Fibroblast of peridontal ligament (primary cell): Measurements from ENCODE around the gene TMEM126B.
"Not testable (repeated sequence)": the region's sequence is repeated elsewhere in the genome, so short reads cannot be mapped to it uniquely, and the experiment has no call there.

Experiments used
- DNase-seq: peaks from one replicate; pipeline ENCODE4 v3.0.0-alpha.2; 2010; ENCODE audit errors: extremely low read depth

TMEM126B gene

DNA sequence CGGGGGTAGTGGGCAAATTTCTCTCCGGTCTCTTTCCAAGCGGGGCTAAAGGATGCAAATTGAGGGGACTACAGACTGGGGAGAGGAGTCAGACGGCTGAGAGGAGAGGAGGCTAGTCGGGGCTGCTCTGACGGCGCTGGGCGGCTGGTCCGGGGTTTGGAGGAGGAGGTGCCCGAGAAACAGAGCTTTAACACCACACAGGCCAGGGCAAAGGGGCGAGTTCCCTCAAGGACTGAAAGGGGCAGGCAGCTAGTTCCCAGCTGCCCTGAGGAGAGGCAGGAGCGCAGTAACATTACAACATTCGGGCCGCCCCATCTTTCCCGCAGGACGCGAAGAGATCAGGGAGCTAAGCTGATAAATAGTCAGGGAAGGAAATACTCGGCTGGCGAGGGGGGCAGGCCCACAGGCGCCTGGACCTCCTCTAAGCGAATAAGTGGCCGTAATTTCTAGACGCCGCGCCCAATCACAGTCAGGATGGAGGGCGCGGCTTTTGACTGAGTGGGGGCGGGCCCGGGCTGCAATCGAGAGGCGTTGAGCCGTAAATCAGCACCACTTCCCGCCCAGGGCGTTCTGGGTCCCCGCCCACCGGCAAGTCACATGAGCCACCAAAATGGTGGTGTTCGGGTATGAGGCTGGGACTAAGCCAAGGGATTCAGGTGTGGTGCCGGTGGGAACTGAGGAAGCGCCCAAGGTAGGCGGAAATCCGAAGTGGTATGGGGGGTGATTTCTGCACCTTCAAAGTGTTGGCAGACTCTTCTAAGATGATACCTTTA is at the start of gene TMEM126B:
TSS of gene TMEM126B (plus strand) at position 596 of the 773 bp plus-strand sequence. CDS start at position 611, 15 bp downstream.
- peak; percentile 93 for DNase-seq

GRCh38 chr11:85582111-85582510 is 46.3 kb upstream of the TMEM126B start:
- DNase-seq, result no peak

GRCh38 chr11:85589373-85589772 is 39.0 kb upstream of the TMEM126B start:
- no peak for DNase-seq

GRCh38 chr11:85590848-85591483 is 37.4 kb upstream of the TMEM126B start:
- peak; percentile 78 for DNase-seq

- peak; percentile 75 for DNase-seq
Observed at GRCh38 chr11:85595285-85595884, 33.0 kb upstream of the TMEM126B start.

DNA sequence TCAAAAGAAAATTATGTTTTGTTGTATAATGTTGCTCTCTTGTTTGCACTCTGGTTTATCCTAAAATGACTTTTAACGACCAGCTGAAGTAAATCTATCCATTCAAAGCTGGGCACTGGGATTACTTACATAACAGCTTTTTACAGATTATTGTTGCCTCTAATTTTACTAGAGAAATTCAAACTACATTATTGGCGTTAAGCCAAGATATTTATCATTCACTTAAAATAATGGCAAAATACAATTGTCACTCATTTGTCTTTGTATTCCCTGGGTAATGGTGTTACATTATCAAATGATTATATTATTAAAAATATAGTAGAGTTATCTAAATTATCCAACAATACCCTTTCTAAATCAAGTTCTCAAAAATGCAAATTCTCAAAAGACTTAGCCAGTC is 31.5 kb upstream of the TMEM126B start:
- DNase-seq, result no peak

- no peak for DNase-seq
Observed at GRCh38 chr11:85599083-85599482, 29.3 kb upstream of the TMEM126B start.

- peak; percentile 5 for DNase-seq
Observed at GRCh38 chr11:85602526-85603213, 25.7 kb upstream of the TMEM126B start.

DNA sequence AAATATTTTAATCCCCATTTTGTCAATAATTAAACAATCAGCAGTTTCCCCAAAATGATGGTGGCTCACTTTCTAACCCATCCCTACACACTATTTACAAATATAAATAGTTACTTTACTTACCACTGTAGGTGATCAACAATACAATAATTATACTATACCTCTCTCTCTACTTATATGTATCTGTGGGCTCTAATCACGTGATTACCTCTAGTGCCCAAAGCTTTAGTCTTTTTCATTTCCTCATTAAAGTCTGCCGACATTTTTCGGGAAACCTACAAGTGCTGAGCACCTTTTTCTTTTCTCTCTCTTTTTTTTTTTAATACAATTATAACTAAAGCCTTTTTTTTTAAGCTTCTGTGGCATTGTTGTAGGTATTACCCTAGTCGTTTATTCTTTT is 25.2 kb upstream of the TMEM126B start:
- no peak for DNase-seq

DNA sequence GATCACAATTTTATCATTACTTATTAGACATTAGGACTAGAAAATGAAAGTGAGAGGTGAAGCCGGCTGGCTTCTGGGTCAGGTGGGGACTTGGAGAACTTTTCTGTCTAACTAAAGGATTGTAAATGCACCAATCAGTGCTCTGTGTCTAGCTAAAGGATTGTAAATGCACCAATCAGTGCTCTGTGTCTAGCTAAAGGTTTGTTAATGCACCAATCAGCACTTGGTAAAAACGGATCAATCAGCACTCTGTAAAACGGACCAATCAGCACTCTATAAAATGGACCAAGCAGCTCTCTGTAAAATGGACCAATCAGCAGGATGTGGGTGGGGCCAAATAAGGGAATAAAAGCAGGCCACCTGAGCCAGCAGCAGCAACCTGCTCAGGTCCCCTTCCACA is 22.2 kb upstream of the TMEM126B start:
- not testable (repeated sequence) for DNase-seq

DNA sequence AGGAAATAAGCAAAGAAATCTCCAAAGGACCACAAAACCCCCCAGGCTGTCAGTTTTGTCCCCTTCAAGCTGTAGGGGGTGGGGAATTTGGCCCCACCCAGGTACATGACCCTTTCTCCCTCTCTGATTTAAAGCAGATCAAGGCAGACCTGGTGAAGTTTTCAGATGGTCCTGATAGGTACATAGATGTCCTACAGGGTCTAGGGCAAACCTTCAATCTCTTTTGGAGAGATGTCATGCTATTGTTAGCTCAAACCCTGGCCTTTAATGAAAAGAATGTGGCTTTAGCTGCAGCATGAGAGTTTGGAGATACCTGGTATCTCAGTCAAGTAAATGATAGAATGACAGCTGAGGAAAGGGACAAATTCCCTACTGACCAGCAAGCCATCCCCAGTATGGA is 19.8 kb upstream of the TMEM126B start:
- not testable (repeated sequence) for DNase-seq

DNA sequence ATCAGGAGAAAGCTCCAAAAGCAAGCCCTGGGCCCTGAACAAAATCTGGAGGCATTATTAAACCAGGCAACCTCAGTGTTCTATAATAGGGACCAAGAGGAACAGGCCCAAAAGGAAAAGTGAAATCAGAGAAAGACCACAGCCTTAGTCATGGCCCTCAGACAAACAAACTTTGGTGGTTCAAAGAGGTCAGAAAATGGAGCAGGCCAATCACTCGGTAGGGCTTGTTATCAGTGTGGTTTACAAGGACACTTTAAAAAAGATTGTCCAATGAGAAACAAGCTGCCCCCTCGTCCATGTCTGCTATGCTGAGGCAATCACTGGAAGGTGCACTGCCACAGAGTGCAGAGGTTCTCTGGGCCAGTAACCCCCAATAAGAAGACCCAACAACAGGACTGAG is 19.1 kb upstream of the TMEM126B start:
- peak; percentile 25 for DNase-seq

DNA sequence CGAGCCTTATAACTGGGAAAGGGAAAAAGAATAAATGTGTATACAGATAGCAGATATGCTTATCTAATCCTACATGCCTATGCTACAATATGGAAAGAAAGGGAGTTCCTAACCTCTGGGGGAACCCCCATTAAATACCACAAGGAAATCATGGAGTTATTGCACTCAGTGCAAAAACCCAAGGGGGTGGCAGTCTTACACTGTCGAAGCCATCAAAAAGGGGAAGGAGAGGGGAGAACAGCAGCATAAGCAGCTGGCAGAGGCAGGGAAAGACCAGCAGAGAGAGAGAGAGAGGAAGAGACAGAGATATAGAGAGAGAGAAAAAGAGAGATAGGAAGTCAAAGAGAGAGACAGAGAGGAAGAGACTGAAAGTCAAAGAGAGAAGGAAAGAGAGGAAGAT is 16.8 kb upstream of the TMEM126B start:
- DNase-seq, result not testable (repeated sequence)

- DNase-seq, result no peak
Observed at GRCh38 chr11:85619499-85619898, 8.9 kb upstream of the TMEM126B start.

DNA sequence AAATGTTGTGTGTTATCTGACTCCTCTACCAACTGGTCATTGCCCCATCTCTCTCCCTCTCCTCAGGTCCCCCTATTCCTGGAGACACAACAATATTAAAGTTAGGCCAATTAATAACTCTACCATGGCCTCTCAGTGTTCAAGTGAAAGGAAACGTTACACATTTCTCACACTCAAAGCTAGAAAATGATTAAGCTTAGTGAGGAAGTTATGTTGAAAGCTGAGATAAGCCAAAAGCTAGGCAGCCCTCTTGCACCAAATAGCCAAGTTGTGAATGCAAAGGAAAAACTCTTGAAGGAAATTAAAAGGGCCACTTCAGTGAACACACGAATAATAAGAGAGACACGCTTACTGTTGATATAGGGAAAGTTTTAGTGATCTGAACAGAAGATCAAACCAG is 8.1 kb upstream of the TMEM126B start:
- no peak for DNase-seq

DNA sequence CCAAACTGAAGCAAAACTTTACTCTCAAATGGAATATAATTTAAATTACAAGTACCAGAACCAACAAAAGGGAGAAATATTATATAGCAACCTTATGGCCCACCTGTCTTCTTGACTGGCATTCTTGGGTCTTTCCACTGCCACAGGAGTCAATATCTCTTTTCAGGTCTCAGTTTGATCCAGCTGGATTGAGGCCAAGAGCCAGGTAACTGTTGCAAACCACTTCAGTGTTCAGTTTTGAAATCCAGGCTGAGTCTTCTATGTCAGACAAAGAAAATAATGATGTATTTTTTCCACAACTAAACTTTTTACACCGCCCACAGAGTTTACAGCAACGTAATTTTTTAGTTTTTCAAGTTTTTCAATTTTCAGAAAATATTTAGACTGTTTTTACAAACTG is 1.9 kb upstream of the TMEM126B start:
- no peak for DNase-seq

- peak; percentile 57 for DNase-seq
Observed at GRCh38 chr11:85627332-85627997, 928 bp upstream of the TMEM126B start, which contains the start of gene DLG2. TSS of gene DLG2 (minus strand) at chr11:85627344.

GRCh38 chr11:85628771-85629341 is 463 bp downstream of the TMEM126B start:
- peak; percentile 22 for DNase-seq

- DNase-seq, result no peak
Observed at GRCh38 chr11:85634747-85635146, 6.4 kb downstream of the TMEM126B start.

GRCh38 chr11:85643191-85643614 is 14.8 kb downstream of the TMEM126B start:
- no peak for DNase-seq

GRCh38 chr11:85647078-85647477 is 18.7 kb downstream of the TMEM126B start:
- no peak for DNase-seq
